PC-9 (cell line): ENCODE data around the gene ANKRD30A.

ENCODE experiments used
- CTCF ChIP-seq: fragments of 200-600 bp; sonication (generic); conservative IDR thresholded peaks from 2 replicates; pipeline ENCODE4 v1.6.1; 2017; ENCODE audit warnings: mixed run types, antibody characterized with exemption, mild to moderate bottlenecking, moderate library complexity
- EZH2 ChIP-seq: fragments of 200-600 bp; sonication (generic); IDR thresholded peaks from 2 replicates; pipeline ENCODE4 v1.8.0; 2017; ENCODE audit warnings: antibody characterized with exemption, low read depth

GRCh38 chr10:37095792-37096573 is 29.4 kb upstream of the ANKRD30A start:
- TF ChIP-seq CTCF (no peak), EZH2 (no peak)
